ENCODE results near the gene ALPI.
"Not testable (repeated sequence)": the region's sequence is repeated elsewhere in the genome, so short reads cannot be mapped to it uniquely, and the experiment has no call there.

Gene ALPI

DNA sequence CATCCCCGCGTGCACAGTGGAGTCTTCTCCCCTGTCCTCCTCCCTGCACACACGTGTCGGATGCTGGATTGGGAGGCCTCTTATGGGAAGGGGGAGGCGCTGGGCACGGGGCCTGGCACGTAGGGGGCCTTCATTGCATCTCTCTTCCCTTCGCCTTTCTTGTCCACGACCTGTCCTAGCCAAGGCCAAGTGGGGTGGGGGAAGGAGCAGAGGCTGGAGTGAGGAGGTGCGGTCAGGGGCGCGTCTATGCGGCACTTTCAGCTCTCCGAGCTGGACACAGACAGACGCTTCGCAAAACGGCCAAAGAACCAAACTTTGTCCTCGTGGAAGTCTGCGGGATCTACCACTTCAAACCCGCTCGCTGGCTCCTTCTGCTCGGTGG is 35.9 kb upstream of the ALPI start:
- ATAC-seq, result no peak
- TF ChIP-seq GLIS3 (CRISPR knock-in tag; IDR thresholded peaks at IDR 0.05) (no peak), ARNTL (CRISPR knock-in tag; IDR thresholded peaks at IDR 0.05; ENCODE audit: borderline replicate concordance, low read depth) (no peak), OSR1 (CRISPR knock-in tag; IDR thresholded peaks at IDR 0.05) (no peak), SNAI2 (CRISPR knock-in tag; IDR thresholded peaks at IDR 0.05) (no peak), ZNF565 (CRISPR knock-in tag; conservative IDR thresholded peaks at IDR 0.05; ENCODE audit: low read depth) (no peak)

DNA sequence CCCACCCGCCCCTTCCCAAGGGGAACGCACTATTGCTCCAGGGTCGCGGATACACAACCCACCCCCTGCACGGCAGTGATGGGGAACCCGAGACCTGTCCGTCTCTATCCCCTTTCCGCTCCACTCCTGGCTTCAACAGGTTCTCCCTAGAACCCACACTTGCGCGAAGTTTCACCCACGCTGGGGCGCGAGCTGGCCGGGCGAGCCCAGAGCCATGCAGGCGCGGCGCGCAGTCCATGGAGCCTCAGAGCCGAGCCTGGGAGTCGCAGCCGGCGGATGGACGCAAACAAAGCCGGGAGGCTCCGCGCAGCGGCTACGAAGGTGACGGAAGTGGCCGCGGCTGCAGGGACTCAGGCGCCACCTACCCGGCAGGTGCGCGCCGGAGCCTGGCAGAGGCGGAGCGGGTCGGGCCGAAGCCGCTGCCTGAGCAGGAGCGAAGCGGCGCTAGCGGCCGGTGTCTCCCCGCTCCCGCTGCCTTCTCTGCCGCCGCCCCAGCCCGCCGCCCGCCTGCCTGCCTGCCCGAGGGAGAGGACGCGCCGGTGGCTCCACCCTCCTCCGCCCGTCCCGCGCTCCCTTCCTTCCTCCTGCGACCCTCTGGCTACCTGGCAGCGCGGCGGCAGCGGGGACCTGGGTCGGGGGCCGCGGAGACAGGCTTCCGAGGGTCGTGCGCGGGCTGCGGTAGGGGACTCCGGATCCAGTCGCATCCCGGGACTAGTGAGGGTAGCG is 35.3 kb upstream of the ALPI start:
- peak; percentile 36 for ATAC-seq
- TF ChIP-seq ZNF8 (CRISPR knock-in tag; IDR thresholded peaks at IDR 0.05) (no peak), TCF4 (CRISPR knock-in tag; IDR thresholded peaks at IDR 0.05; ENCODE audit: borderline replicate concordance) (no peak), RARB (CRISPR knock-in tag; IDR thresholded peaks at IDR 0.05) (no peak)
- TF ChIP-seq, protein P1, sequence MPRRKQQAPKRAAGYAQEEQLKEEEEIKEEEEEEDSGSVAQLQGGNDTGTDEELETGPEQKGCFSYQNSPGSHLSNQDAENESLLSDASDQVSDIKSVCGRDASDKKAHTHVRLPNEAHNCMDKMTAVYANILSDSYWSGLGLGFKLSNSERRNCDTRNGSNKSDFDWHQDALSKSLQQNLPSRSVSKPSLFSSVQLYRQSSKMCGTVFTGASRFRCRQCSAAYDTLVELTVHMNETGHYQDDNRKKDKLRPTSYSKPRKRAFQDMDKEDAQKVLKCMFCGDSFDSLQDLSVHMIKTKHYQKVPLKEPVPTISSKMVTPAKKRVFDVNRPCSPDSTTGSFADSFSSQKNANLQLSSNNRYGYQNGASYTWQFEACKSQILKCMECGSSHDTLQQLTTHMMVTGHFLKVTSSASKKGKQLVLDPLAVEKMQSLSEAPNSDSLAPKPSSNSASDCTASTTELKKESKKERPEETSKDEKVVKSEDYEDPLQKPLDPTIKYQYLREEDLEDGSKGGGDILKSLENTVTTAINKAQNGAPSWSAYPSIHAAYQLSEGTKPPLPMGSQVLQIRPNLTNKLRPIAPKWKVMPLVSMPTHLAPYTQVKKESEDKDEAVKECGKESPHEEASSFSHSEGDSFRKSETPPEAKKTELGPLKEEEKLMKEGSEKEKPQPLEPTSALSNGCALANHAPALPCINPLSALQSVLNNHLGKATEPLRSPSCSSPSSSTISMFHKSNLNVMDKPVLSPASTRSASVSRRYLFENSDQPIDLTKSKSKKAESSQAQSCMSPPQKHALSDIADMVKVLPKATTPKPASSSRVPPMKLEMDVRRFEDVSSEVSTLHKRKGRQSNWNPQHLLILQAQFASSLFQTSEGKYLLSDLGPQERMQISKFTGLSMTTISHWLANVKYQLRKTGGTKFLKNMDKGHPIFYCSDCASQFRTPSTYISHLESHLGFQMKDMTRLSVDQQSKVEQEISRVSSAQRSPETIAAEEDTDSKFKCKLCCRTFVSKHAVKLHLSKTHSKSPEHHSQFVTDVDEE (CRISPR knock-in tag; IDR thresholded peaks at IDR 0.05), result no peak

DNA sequence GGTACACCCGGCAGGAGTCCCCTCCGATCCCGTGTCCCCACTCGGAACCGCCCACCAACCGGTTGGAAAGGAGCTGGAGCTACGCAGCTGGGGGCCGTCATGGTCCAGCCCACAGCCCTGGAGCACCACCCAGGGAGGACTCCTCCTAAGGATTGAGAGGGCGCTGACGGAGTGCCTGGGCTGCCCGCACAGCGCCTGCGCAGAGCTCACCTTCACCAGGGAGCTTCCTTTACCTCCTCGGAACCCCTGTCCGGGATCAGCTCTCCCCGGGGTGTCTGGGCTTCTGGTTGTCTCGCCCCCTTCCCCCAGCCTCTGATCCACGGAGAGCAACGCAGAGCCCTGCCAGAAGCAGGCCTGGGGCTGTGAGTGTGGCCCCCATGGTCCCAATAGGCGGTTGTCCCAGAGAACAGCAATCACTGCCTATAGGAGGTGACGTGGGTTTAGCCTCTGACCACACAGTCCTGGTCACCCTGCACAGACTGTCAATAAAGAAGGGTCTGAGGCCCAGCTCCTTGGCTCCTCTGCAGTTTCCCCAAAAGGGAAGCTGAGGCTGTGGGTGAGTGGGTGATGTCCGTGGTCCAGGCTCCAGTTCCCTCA is 34.7 kb upstream of the ALPI start:
- no peak for ATAC-seq
- TF ChIP-seq SNAI2 (CRISPR knock-in tag; IDR thresholded peaks at IDR 0.05), result no peak
- TF ChIP-seq ZFP3 (CRISPR knock-in tag; IDR thresholded peaks at IDR 0.05), result no peak
- no peak for TF ChIP-seq ESRRG (CRISPR knock-in tag; IDR thresholded peaks at IDR 0.05)
- no peak for TF ChIP-seq OSR1 (CRISPR knock-in tag; IDR thresholded peaks at IDR 0.05)
- TF ChIP-seq TCF4 (CRISPR knock-in tag; IDR thresholded peaks at IDR 0.05; ENCODE audit: borderline replicate concordance), result no peak
- TF ChIP-seq BACH2 (CRISPR knock-in tag; IDR thresholded peaks at IDR 0.05; ENCODE audit: borderline replicate concordance), result no peak
- TF ChIP-seq ZFP30 (CRISPR knock-in tag; IDR thresholded peaks at IDR 0.05), result no peak
- TF ChIP-seq CSDC2 (CRISPR knock-in tag; IDR thresholded peaks at IDR 0.05), result no peak
- TF ChIP-seq, protein P2, sequence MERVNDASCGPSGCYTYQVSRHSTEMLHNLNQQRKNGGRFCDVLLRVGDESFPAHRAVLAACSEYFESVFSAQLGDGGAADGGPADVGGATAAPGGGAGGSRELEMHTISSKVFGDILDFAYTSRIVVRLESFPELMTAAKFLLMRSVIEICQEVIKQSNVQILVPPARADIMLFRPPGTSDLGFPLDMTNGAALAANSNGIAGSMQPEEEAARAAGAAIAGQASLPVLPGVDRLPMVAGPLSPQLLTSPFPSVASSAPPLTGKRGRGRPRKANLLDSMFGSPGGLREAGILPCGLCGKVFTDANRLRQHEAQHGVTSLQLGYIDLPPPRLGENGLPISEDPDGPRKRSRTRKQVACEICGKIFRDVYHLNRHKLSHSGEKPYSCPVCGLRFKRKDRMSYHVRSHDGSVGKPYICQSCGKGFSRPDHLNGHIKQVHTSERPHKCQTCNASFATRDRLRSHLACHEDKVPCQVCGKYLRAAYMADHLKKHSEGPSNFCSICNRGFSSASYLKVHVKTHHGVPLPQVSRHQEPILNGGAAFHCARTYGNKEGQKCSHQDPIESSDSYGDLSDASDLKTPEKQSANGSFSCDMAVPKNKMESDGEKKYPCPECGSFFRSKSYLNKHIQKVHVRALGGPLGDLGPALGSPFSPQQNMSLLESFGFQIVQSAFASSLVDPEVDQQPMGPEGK (CRISPR knock-in tag; IDR thresholded peaks at IDR 0.05; ENCODE audit: borderline replicate concordance), result no peak
- TF ChIP-seq, protein P3, sequence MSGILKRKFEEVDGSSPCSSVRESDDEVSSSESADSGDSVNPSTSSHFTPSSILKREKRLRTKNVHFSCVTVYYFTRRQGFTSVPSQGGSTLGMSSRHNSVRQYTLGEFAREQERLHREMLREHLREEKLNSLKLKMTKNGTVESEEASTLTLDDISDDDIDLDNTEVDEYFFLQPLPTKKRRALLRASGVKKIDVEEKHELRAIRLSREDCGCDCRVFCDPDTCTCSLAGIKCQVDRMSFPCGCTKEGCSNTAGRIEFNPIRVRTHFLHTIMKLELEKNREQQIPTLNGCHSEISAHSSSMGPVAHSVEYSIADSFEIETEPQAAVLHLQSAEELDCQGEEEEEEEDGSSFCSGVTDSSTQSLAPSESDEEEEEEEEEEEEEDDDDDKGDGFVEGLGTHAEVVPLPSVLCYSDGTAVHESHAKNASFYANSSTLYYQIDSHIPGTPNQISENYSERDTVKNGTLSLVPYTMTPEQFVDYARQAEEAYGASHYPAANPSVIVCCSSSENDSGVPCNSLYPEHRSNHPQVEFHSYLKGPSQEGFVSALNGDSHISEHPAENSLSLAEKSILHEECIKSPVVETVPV (CRISPR knock-in tag; IDR thresholded peaks at IDR 0.05), result no peak
- TF ChIP-seq ZNF70 (CRISPR knock-in tag; IDR thresholded peaks at IDR 0.05), result no peak
- TF ChIP-seq ZNF8 (CRISPR knock-in tag; IDR thresholded peaks at IDR 0.05), result no peak
- no peak for TF ChIP-seq TOX (CRISPR knock-in tag; IDR thresholded peaks at IDR 0.05; ENCODE audit: borderline replicate concordance)
- no peak for TF ChIP-seq ZNF565 (CRISPR knock-in tag; conservative IDR thresholded peaks at IDR 0.05; ENCODE audit: low read depth)

DNA sequence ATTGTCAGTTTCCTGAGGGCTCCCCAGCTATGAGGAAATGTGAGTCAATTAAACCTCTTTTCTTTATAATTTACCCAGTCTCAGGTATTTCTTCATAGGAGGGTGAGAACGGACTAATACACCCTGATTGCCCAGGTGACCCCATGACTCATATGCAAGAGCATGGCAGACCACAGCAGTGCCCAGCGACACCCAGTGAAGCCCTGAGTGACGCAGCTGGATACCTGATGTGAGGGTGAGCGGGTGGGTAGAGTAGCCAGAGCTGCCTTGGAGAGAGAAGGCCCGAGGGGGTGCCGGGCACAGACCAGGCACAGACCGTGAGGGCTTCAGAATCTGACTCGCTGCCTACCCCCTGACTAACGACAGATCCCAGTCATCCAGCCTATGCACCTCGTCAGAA is 33.9 kb upstream of the ALPI start:
- TF ChIP-seq, protein P4, sequence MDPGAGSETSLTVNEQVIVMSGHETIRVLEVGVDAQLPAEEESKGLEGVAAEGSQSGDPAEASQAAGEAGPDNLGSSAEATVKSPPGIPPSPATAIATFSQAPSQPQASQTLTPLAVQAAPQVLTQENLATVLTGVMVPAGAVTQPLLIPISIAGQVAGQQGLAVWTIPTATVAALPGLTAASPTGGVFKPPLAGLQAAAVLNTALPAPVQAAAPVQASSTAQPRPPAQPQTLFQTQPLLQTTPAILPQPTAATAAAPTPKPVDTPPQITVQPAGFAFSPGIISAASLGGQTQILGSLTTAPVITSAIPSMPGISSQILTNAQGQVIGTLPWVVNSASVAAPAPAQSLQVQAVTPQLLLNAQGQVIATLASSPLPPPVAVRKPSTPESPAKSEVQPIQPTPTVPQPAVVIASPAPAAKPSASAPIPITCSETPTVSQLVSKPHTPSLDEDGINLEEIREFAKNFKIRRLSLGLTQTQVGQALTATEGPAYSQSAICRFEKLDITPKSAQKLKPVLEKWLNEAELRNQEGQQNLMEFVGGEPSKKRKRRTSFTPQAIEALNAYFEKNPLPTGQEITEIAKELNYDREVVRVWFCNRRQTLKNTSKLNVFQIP (CRISPR knock-in tag; IDR thresholded peaks at IDR 0.05; ENCODE audit: borderline replicate concordance, low read depth), result no peak
- TF ChIP-seq ZFP30 (CRISPR knock-in tag; IDR thresholded peaks at IDR 0.05) (no peak), BACH2 (CRISPR knock-in tag; IDR thresholded peaks at IDR 0.05; ENCODE audit: borderline replicate concordance) (no peak), ARNTL (CRISPR knock-in tag; IDR thresholded peaks at IDR 0.05; ENCODE audit: borderline replicate concordance, low read depth) (no peak), ISL1 (CRISPR knock-in tag; IDR thresholded peaks at IDR 0.05) (no peak), PPARA (CRISPR knock-in tag; IDR thresholded peaks at IDR 0.05; ENCODE audit: borderline replicate concordance) (no peak), ZNF70 (CRISPR knock-in tag; IDR thresholded peaks at IDR 0.05) (no peak), SNAI2 (CRISPR knock-in tag; IDR thresholded peaks at IDR 0.05) (no peak), ZNF8 (CRISPR knock-in tag; IDR thresholded peaks at IDR 0.05) (no peak)
- TF ChIP-seq, protein P3 (CRISPR knock-in tag; IDR thresholded peaks at IDR 0.05), result no peak
- no peak for ATAC-seq

DNA sequence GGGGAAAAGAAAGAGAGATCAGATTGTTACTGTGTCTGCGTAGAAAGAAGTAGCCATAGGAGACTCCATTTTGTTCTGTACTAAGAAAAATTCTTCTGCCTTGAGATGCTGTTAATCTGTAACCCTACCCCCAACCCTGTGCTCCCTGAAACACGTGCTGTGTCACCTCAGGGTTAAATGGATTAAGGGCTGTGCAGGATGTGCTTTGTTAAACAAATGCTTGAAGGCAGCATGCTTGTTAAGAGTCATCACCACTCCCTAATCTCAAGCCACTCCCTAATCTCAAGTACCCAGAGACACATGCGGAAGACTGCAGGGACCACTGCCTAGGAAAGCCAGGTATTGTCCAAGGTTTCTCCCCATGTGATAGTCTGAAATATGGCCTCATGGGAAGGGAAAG is 33.0 kb upstream of the ALPI start:
- ATAC-seq, result not testable (repeated sequence)

DNA sequence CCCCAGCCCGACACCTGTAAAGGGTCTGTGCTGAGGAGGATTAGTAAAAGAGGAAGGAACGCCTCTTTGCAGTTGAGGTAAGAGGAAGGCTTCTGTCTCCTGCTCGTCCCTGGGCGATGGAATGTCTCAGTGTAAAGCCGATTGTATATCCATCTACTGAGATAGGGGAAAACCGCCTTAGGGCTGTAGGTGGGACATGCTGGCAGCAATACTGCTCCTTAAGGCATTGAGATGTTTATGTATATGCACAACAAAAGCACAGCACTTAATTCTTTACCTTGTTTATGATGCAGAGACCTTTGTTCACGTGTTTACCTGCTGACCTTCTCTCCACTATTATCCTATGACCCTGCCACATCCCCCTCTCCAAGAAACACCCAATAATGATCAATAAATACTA is 32.5 kb upstream of the ALPI start:
- ATAC-seq, result not testable (repeated sequence)
